SK-N-MC (cell line): ENCODE measurements around the gene RETREG2.
A peak's percentile ranks its signal among the peaks of the same experiment; 100 is the strongest.
"Not testable (repeated sequence)": the region's sequence is repeated elsewhere in the genome, so short reads cannot be mapped to it uniquely, and the experiment has no call there.

Source experiments
- DNase-seq: peaks from one replicate; pipeline ENCODE4 v3.0.0-alpha.2; 2011; ENCODE audit warnings: low read depth, low spot score
- H3K27ac ChIP-seq: fragments of 200-600 bp; sonication (generic); 2 replicates; pipeline ENCODE4 v1.5.1; 2016; ENCODE audit warnings: mixed run types
- H3K36me3 ChIP-seq: fragments of 200-600 bp; sonication (generic); 2 replicates; pipeline ENCODE4 v1.6.1; 2017; ENCODE audit warnings: antibody characterized with exemption, low read length, mixed read lengths; ENCODE audit not compliant: insufficient read depth
- H3K4me3 ChIP-seq: fragments of 200-600 bp; sonication (generic); 2 replicates; pipeline ENCODE4 v1.5.1; 2016
- H3K9ac ChIP-seq: fragments of 200-600 bp; sonication (generic); 2 replicates; pipeline ENCODE4 v1.8.0; 2017; ENCODE audit warnings: mixed run types, mixed read lengths; ENCODE audit not compliant: insufficient read length
- H3K9me3 ChIP-seq: fragments of 200-600 bp; sonication (generic); 2 replicates; pipeline ENCODE4 v1.6.1; 2017; ENCODE audit warnings: low read depth, mild to moderate bottlenecking, antibody characterized with exemption, low read length, moderate library complexity, mixed read lengths
- EZH2 ChIP-seq: fragments of 200-600 bp; sonication (generic); IDR thresholded peaks from one replicate; pipeline ENCODE4 v1.6.1; 2017; ENCODE audit warnings: antibody characterized with exemption
- FOXP2 ChIP-seq: optimal IDR thresholded peaks from 2 replicates; pipeline ENCODE3; 2011; ENCODE audit warnings: mild to moderate bottlenecking, moderate library complexity; ENCODE audit not compliant: insufficient read depth; ENCODE audit errors: extremely low read length, control extremely low read depth
- POLR2AphosphoS5 ChIP-seq: IDR thresholded peaks from 2 replicates; pipeline ENCODE4 v1.6.1; 2012; ENCODE audit warnings: mild to moderate bottlenecking, low read depth, low read length, borderline replicate concordance

The RETREG2 gene

GRCh38 chr2:219186754-219187456 lies 8.8 kb downstream of the RETREG2 start:
- H3K9me3 ChIP-seq = no peaks in the 10 kb centered on the region
- TF ChIP-seq POLR2AphosphoS5 = no peak
- no peak for TF ChIP-seq EZH2
- no peak for TF ChIP-seq FOXP2
- H3K27ac ChIP-seq = no peak overlapping the region
- H3K36me3 ChIP-seq = peaks cover 18% of the 10 kb centered on the region; the same call in 1 of the 2 replicates
- no peak overlapping the region for H3K4me3 ChIP-seq
- H3K9ac ChIP-seq = no peak overlapping the region
- DNase-seq = no peak

DNA sequence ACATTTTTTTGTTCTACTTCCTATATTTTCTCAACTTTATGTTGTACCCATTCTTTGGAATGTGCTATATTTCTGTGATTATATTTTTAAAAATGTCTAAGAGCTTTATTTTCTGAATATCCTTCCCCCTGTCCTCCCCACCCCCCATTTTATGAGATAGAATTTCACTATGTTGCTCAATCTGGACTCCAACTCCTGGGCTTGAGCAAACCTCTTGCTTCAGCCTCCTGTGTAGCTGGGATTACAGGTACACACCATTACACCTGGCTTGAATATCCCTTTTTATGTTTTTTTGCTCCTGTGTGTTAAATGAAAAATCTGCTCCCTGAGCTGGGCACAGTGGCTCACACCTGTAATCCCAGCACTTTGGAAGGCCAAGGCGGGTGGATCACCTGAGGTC lies 19.3 kb downstream of the RETREG2 start:
- H3K9ac ChIP-seq = no peak overlapping the region
- H3K9me3 ChIP-seq = no peaks in the 10 kb centered on the region
- H3K36me3 ChIP-seq = no peaks in the 10 kb centered on the region
- H3K27ac ChIP-seq = no peak overlapping the region
- no peak overlapping the region for H3K4me3 ChIP-seq
- no peak for DNase-seq
- TF ChIP-seq FOXP2 (no peak), POLR2AphosphoS5 (no peak), EZH2 (no peak)

DNA sequence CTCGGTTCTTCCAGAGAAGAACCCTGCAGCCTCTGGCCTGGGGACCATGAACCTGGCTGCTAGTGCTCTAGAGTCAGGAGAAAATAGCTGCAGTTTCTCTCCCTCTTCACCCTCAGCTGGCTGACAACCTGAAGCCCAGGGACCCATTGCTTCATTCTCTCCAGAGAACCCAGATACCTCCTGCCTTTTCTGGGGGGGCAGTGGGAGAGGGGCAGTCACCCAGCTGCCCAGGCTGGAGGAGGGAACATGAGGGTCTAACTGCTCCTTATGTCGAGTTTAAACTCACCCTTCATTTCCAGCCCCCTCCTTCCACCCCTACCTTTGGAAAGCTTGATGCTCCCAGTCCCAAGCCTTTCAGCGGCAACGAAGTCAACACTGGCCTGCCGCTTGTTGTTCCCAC lies 20.9 kb downstream of the RETREG2 start:
- no peak for DNase-seq
- Histone ChIP-seq H3K4me3 (no peak overlapping the region), H3K9me3 (no peaks in the 10 kb centered on the region), H3K27ac (no peak overlapping the region), H3K36me3 (no peaks in the 10 kb centered on the region), H3K9ac (no peak overlapping the region)
- no peak for TF ChIP-seq POLR2AphosphoS5
- TF ChIP-seq FOXP2 = no peak
- TF ChIP-seq EZH2 = no peak

DNA sequence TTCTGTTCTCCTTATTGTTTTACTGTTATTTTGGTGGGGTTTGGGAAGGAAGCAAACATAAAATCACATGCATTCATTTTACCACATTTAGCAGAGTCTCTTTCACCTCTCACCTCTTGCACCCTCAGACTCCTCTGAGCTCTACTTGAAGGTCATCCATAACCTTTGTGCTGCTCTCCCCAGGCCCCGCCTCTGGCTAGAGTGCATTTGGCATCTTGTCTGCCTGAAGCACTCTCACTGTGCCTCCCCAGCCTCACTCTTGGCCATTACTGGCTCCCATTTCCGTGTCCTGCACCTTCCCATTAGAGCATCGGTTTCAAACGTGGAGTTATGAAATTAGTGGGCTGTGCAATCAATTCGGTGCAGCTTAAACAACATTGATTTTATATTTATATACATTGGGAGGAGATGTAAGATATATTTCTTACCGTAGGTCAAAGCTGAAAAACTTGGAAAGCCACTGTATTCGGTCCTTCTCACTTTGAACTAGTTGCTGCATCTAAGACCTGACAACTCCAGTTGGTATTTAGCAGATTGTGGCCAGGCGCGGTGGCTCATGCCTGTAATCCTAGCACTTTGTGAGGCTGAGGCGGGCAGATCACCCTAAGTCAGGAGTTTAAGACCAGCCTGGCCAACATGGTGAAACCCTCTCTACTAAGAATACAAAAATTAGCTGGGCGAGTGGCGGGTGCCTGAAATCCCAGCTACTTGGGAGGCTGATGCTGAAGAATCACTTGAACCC lies 21.6 kb downstream of the RETREG2 start:
- DNase-seq = no peak
- Histone ChIP-seq H3K36me3 (no peaks in the 10 kb centered on the region), H3K4me3 (no peak overlapping the region), H3K9me3 (no peaks in the 10 kb centered on the region), H3K27ac (no peak overlapping the region), H3K9ac (no peak overlapping the region)
- TF ChIP-seq EZH2 (no peak), POLR2AphosphoS5 (no peak), FOXP2 (no peak)

DNA sequence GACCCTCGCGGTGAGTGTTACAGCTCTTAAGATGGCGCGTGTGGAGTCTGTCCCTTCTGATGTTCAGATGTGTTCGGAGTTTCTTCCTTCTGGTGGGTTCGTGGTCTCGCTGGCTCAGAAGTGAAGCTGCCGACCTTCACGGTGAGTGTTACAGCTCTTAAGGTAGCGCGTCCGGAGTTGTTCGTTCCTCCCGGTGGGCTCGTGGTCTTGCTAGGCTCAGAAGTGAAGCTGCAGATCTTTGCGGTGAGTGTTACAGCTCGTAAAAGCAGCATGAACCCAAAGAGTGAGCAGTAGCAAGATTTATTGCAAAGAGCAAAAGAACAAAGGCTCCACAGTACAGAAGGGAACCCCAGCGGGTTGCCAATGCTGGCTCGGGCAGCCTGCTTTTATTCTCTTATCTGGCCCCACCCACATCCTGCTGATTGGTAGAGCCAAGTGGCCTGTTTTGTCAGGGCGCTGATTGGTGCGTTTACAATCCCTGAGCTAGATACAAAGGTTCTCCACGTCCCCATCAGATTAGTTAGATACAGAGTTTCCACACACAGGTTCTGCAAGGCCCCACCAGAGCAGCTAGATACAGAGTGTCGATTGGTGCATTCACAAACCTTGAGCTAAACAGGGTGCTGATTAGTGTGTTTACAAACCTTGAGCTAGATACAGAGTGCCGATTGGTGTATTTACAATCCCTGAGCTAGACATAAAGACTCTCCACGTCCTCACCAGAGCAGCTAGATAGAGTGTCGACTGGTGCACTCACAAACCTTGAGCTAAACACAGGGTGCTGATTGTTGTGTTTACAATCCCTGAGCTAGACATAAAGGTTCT lies 22.6 kb downstream of the RETREG2 start:
- H3K4me3 ChIP-seq, DNase-seq, H3K36me3 ChIP-seq, H3K9ac ChIP-seq, H3K9me3 ChIP-seq: not testable (repeated sequence)
- H3K27ac ChIP-seq = peak overlapping the region; percentile 70; the same call in 1 of the 2 replicates
- peak; percentile 74 for TF ChIP-seq POLR2AphosphoS5

GRCh38 chr2:219201331-219201730 lies 23.3 kb downstream of the RETREG2 start:
- not testable (repeated sequence) for H3K9me3 ChIP-seq, H3K4me3 ChIP-seq, H3K9ac ChIP-seq, H3K36me3 ChIP-seq, DNase-seq, H3K27ac ChIP-seq

GRCh38 chr2:219204425-219205164 lies 26.5 kb downstream of the RETREG2 start:
- peaks cover 15% of the 10 kb centered on the region for H3K36me3 ChIP-seq
- H3K9me3 ChIP-seq = no peaks in the 10 kb centered on the region
- no peak overlapping the region for H3K4me3 ChIP-seq
- H3K9ac ChIP-seq = no peak overlapping the region
- H3K27ac ChIP-seq = no peak overlapping the region
- no peak for TF ChIP-seq EZH2
- TF ChIP-seq POLR2AphosphoS5 = no peak
- TF ChIP-seq FOXP2 = no peak
- DNase-seq = no peak

GRCh38 chr2:219205165-219205538 lies 27.1 kb downstream of the RETREG2 start:
- Histone ChIP-seq H3K27ac (no peak overlapping the region), H3K9me3 (no peaks in the 10 kb centered on the region), H3K4me3 (no peak overlapping the region), H3K36me3 (peaks cover 21% of the 10 kb centered on the region), H3K9ac (no peak overlapping the region)
- no peak for TF ChIP-seq FOXP2
- TF ChIP-seq EZH2 = no peak
- no peak for TF ChIP-seq POLR2AphosphoS5
- DNase-seq = no peak
